Stimulated activated naive CD4-positive, alpha-beta T cell treated with Interleukin-2 at 50 U/mL for 16 hours (primary cell): ENCODE results near the gene CIT.
"Not testable (repeated sequence)": the region's sequence is repeated elsewhere in the genome, so short reads cannot be mapped to it uniquely, and the experiment has no call there.

Experiments
- DNase-seq: peaks from one replicate; lab custom pipeline; 2025; lab: John Stamatoyannopoulos, UW

Gene CIT

GRCh38 chr12:119730381-119730780 is 146.7 kb downstream of the CIT start:
- DNase-seq = no peak

- DNase-seq = no peak
These were observed 147.2 kb downstream of the CIT start for GRCh38 chr12:119729871-119730270.

- DNase-seq = no peak
These were observed 148.7 kb downstream of the CIT start for GRCh38 chr12:119728444-119728745.

GRCh38 chr12:119727600-119728443 is 149.3 kb downstream of the CIT start:
- no peak for DNase-seq

- no peak for DNase-seq
These were observed 151.6 kb downstream of the CIT start for GRCh38 chr12:119725523-119725922.

- no peak for DNase-seq
These were observed 155.8 kb downstream of the CIT start for GRCh38 chr12:119721306-119721705.

GRCh38 chr12:119720349-119720748 is 156.8 kb downstream of the CIT start:
- DNase-seq = no peak

- no peak for DNase-seq
These were observed 159.0 kb downstream of the CIT start for GRCh38 chr12:119718141-119718540.

- no peak for DNase-seq
These were observed 161.9 kb downstream of the CIT start for GRCh38 chr12:119715268-119715620.

GRCh38 chr12:119714614-119715267 is 162.4 kb downstream of the CIT start:
- DNase-seq = no peak

GRCh38 chr12:119713551-119714031 is 163.5 kb downstream of the CIT start:
- DNase-seq = no peak

GRCh38 chr12:119712721-119713120 is 164.4 kb downstream of the CIT start:
- no peak for DNase-seq

GRCh38 chr12:119711693-119712092 is 165.4 kb downstream of the CIT start:
- DNase-seq = no peak

- no peak for DNase-seq
These were observed 166.1 kb downstream of the CIT start for GRCh38 chr12:119710965-119711551.

- DNase-seq = no peak
These were observed 166.7 kb downstream of the CIT start for GRCh38 chr12:119710374-119710964.

- not testable (repeated sequence) for DNase-seq
These were observed 170.7 kb downstream of the CIT start for GRCh38 chr12:119706427-119706826.

GRCh38 chr12:119705182-119705581 is 171.9 kb downstream of the CIT start:
- DNase-seq = no peak

GRCh38 chr12:119704065-119704747 is 172.9 kb downstream of the CIT start:
- no peak for DNase-seq

- DNase-seq = no peak
These were observed 177.0 kb downstream of the CIT start for GRCh38 chr12:119700078-119700477.

GRCh38 chr12:119699199-119699760 is 177.8 kb downstream of the CIT start:
- DNase-seq = no peak

- DNase-seq = no peak
These were observed 180.2 kb downstream of the CIT start for GRCh38 chr12:119696943-119697342.

GRCh38 chr12:119695034-119695433 is 182.1 kb downstream of the CIT start:
- no peak for DNase-seq
